ENCODE measurements around the gene TUBA8.
"Not testable (repeated sequence)": the region's sequence is repeated elsewhere in the genome, so short reads cannot be mapped to it uniquely, and the experiment has no call there.

DNA sequence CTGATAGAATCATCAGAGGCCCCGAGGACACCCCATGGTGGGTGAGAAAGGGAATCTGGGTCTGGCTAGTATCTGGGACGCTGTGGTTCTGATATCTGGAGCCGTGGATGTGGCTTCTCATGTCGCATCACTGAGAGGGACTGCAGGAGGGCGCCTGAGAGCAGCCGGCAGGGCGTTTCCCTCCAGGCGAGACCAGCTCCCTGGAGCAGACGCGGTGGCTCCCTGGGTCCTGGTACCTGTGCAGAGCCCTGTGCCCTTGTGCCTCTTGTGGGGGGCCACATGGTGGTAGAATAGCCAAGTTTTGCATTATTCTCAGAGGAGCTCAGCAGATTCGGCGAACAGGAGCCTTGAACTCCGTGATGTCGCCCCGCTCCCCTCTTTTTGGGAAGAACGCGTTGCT is 59.7 kb downstream of the TUBA8 start:
- TF ChIP-seq, protein P1, sequence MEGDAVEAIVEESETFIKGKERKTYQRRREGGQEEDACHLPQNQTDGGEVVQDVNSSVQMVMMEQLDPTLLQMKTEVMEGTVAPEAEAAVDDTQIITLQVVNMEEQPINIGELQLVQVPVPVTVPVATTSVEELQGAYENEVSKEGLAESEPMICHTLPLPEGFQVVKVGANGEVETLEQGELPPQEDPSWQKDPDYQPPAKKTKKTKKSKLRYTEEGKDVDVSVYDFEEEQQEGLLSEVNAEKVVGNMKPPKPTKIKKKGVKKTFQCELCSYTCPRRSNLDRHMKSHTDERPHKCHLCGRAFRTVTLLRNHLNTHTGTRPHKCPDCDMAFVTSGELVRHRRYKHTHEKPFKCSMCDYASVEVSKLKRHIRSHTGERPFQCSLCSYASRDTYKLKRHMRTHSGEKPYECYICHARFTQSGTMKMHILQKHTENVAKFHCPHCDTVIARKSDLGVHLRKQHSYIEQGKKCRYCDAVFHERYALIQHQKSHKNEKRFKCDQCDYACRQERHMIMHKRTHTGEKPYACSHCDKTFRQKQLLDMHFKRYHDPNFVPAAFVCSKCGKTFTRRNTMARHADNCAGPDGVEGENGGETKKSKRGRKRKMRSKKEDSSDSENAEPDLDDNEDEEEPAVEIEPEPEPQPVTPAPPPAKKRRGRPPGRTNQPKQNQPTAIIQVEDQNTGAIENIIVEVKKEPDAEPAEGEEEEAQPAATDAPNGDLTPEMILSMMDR (IDR thresholded peaks at IDR 0.05), result not testable (repeated sequence)
- not testable (repeated sequence) for TF ChIP-seq POLR2A, POLR2AphosphoS5, EP300 (IDR thresholded peaks at IDR 0.05)

Data from gastroesophageal sphincter (tissue), 3 donors.